Tibial artery (tissue), 4 donors: ENCODE data around the gene OR9A2.
"Not testable (repeated sequence)": the region's sequence is repeated elsewhere in the genome, so short reads cannot be mapped to it uniquely, and the experiment has no call there.

ENCODE experiments used
- DNase-seq, 2 donors: peaks; one replicate each; pipeline ENCODE4 v3.0.0-alpha.2; 2019
- H3K27ac ChIP-seq, 2 donors: fragments of 200-600 bp; sonication (generic) in 1 of 2; 1 replicate in 1 of 2; 2 replicates in 1 of 2; pipeline ENCODE4 v1.5.1; 2018 to 2019; ENCODE audit warnings: mild to moderate bottlenecking in 1 of 2
- H3K27me3 ChIP-seq, 2 donors: fragments of 200-600 bp; sonication (generic) in 1 of 2; one replicate each; pipeline versions ENCODE4 v1.5.1 to v1.6.0; 2016 to 2019
- H3K36me3 ChIP-seq, 3 donors: fragments of 200-600 bp; sonication (generic) in 2 of 3; one replicate each; pipeline ENCODE4 v1.5.1; 2016 to 2019; ENCODE audit warnings: mild to moderate bottlenecking in 2 of 3
- H3K4me1 ChIP-seq, 4 donors: fragments of 200-600 bp; sonication (generic) in 2 of 4; 1 replicate in 3 of 4; 2 replicates in 1 of 4; pipeline ENCODE4 v1.5.1; 2016 to 2019
- H3K4me3 ChIP-seq, 2 donors: fragments of 200-600 bp; sonication (generic) in 1 of 2; 1 replicate in 1 of 2; 2 replicates in 1 of 2; pipeline ENCODE4 v1.5.1; 2018 to 2019; ENCODE audit warnings: mild to moderate bottlenecking in 2 of 2
- H3K9me3 ChIP-seq, 3 donors: fragments of 200-600 bp; sonication (generic) in 1 of 3; one replicate each; pipeline ENCODE4 v1.5.1; 2016 to 2019
- CTCF ChIP-seq, 2 experiments: fragments of 200-600 bp in 1 of 2; fragments of 450-650 bp in 1 of 2; IDR thresholded peaks; one replicate each; pipeline ENCODE4 v1.5.1; 2017 to 2019; ENCODE audit warnings: antibody characterized with exemption in 2 of 2, mild to moderate bottlenecking in 1 of 2, moderate library complexity in 1 of 2
- intact Hi-C: fragments of 100-400 bp; cut with DNase I; formaldehyde crosslinking; loops from one replicate; pipeline ENCODE4 v1.15.0; 2023; ENCODE audit warnings: low total_unique reads

Gene OR9A2

GRCh38 chr7:142999793-143000192 is 27.1 kb downstream of the OR9A2 start:
- intact Hi-C loops, result no loop called here
- no peak for DNase-seq
- no peaks in the 10 kb centered on the region for H3K27me3 ChIP-seq
- H3K4me1 ChIP-seq, result peaks cover 0 to 4% (median 0%) of the 10 kb centered on the region in 4 donors
- no peak overlapping the region for H3K4me3 ChIP-seq
- no peaks in the 10 kb centered on the region for H3K36me3 ChIP-seq
- TF ChIP-seq CTCF (IDR thresholded peaks at IDR 0.05), result no peak
- H3K27ac ChIP-seq, result no peak overlapping the region
- no peaks in the 10 kb centered on the region for H3K9me3 ChIP-seq

- Histone ChIP-seq H3K36me3 (no peaks in the 10 kb centered on the region), H3K27ac (no peak overlapping the region), H3K4me1 (peaks cover 0 to 4% (median 0%) of the 10 kb centered on the region in 4 donors), H3K4me3 (no peak overlapping the region), H3K27me3 (no peaks in the 10 kb centered on the region), H3K9me3 (no peaks in the 10 kb centered on the region)
- no peak for TF ChIP-seq CTCF (IDR thresholded peaks at IDR 0.05)
- intact Hi-C loops, result no loop called here
- no peak for DNase-seq
These were observed 28.0 kb downstream of the OR9A2 start for GRCh38 chr7:142998966-142999365.

DNA sequence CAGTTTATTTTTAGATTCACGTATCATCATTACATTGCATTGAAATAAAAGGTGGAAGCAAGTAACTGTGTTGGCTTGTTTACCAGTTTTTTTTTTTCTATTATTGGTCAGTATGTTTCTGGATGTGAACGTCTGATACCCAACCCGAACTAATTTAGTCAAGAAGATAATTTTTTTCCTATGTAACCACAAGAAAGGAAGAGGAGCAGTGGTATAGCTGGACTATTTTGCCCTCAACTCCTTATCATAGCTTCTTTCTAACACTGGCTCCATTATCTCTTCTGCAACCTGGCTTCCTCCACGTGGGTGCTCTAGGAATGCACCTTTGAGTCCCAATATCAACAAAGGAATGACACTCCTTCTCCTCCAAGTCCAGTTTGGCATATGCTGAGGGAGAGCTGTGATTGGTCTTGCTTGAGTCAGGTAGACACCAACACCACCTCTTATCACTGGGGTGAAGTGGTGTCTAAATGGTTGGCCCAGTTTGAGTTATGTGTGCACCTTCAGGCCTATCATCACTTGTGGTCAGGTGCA is 29.4 kb downstream of the OR9A2 start:
- DNase-seq, result no peak
- TF ChIP-seq CTCF (IDR thresholded peaks at IDR 0.05), result no peak
- H3K9me3 ChIP-seq, result no peaks in the 10 kb centered on the region
- H3K27ac ChIP-seq, result no peak overlapping the region
- H3K4me3 ChIP-seq, result no peak overlapping the region
- H3K27me3 ChIP-seq, result no peaks in the 10 kb centered on the region
- intact Hi-C loops, result no loop called here
- no peaks in the 10 kb centered on the region for H3K4me1 ChIP-seq
- H3K36me3 ChIP-seq, result no peaks in the 10 kb centered on the region

DNA sequence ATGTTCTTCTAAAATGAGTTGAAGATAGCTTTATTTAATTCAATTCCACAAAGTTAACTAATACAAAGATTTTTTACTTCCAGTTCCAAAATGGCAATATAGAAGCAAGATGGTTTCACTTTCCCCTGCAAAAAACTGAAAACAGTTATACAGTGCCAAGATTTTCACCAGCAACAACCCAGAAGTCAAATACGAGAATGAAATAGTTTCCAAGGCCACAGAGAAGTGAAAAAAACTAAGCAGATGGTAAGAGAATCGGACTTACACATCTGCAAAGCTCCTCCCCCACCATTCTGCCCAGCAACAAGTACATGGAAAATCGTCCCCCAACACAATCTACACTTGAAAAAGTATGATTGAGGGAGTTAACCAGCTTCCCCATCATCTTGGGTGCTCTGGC is 34.5 kb downstream of the OR9A2 start:
- intact Hi-C loops, result no loop called here
- no peak for DNase-seq
- no peaks in the 10 kb centered on the region for H3K9me3 ChIP-seq
- no peaks in the 10 kb centered on the region for H3K4me1 ChIP-seq
- no peak overlapping the region for H3K27ac ChIP-seq
- H3K4me3 ChIP-seq, result no peak overlapping the region
- TF ChIP-seq CTCF (IDR thresholded peaks at IDR 0.05), result no peak
- H3K36me3 ChIP-seq, result no peaks in the 10 kb centered on the region
- peaks cover 0 to 3% of the 10 kb centered on the region in 2 donors for H3K27me3 ChIP-seq

DNA sequence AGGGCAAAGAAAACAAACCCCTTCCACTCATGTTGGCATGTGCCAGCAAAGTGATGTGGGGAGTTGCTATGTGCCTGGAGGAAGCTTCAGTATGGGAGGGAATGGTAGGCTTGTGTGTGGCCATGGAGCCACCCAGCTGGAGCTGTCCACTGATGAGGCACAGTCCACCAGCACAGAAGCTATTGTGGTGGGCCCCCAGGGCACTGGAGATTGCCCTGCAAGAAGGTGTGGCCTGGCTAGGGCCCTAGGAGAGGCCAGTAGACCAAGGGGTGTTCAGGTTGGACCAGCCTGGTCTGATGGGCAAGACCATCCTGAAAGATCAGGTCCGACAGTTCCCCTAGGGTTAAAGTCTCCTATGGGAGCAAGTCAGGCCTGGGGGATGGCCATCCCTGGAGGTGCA is 42.6 kb downstream of the OR9A2 start:
- intact Hi-C loops, result no loop called here
- H3K27me3 ChIP-seq, result peaks cover 0 to 6% of the 10 kb centered on the region in 2 donors
- H3K4me1 ChIP-seq, result no peaks in the 10 kb centered on the region
- no peak for DNase-seq
- H3K27ac ChIP-seq, result no peak overlapping the region
- no peak overlapping the region for H3K4me3 ChIP-seq
- no peaks in the 10 kb centered on the region for H3K36me3 ChIP-seq
- no peaks in the 10 kb centered on the region for H3K9me3 ChIP-seq
- no peak for TF ChIP-seq CTCF (IDR thresholded peaks at IDR 0.05)

- no peaks in the 10 kb centered on the region for H3K9me3 ChIP-seq
- no peak overlapping the region for H3K4me3 ChIP-seq
- no peak for DNase-seq
- intact Hi-C loops, result no loop called here
- H3K36me3 ChIP-seq, result no peaks in the 10 kb centered on the region
- peaks cover 0 to 6% of the 10 kb centered on the region in 2 donors for H3K27me3 ChIP-seq
- no peaks in the 10 kb centered on the region for H3K4me1 ChIP-seq
- H3K27ac ChIP-seq, result no peak overlapping the region
- no peak for TF ChIP-seq CTCF (IDR thresholded peaks at IDR 0.05)
These were observed 43.1 kb downstream of the OR9A2 start for GRCh38 chr7:142983825-142984224.

GRCh38 chr7:142978402-142978801 is 48.5 kb downstream of the OR9A2 start:
- H3K4me3 ChIP-seq, H3K4me1 ChIP-seq, H3K27ac ChIP-seq, intact Hi-C loops, H3K9me3 ChIP-seq, H3K27me3 ChIP-seq, DNase-seq, H3K36me3 ChIP-seq: not testable (repeated sequence)
